ENCODE results near the gene PDE6G. TPM values are rescaled to one million over a fixed set of nuclear protein-coding genes. Genes with fewer than 3 reads are reported as not detected.

PDE6G gene
- total RNA-seq = under 1 TPM in 1 of 4 donors, not detected in 3; 0.98 TPM

DNA sequence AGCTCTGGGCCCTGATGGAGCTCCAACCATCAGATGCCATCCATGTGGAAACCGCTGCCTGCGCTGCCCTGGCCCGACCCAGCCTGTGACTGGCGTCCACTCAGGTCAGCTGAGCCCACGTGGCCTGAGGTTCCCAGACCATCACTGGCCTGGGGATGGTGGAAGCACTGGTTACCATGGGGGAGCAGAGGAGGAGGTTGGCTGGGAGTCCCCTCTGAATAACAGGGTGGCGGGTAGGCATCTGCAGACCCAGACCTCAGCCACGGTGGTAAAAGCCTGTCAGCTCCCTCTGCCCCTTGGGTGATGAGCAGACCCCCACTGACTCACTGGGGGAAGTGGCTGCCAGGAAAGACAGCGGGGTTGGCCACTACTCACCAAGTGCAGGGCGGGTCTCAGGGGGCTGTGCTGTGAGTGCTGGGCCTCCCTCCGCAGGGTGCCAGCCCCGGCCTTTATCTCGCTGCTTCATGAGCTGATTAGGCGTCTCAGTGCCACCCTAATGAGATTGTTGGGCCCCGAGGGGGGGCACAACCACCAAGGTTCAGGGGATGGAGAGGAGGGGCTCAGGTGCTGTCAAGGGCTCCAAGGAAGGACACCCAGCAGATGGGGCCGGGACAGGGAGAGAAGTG is at the start of gene PDE6G:
PDE6G (minus strand) TSS at position 425 of the 626 bp plus-strand sequence. CDS start 3,237 bp downstream, outside the sequence.
- intact Hi-C loops (cut with DNase I) = no loop called here
- no peak for DNase-seq (ENCODE audit: extremely low spot score)
- Histone ChIP-seq H3K4me1 (no peaks in the 10 kb centered on the region), H3K4me3 (no peak within 1 kb of the TSS), H3K36me3 (no peaks in the 10 kb centered on the region), H3K27me3 (peaks cover 0 to 46% (median 3%) of the 10 kb centered on the region in 4 donors), H3K9me3 (no peaks in the 10 kb centered on the region), H3K27ac (replicated peaks in 1 of 4) (no peak within 1 kb of the TSS)
- WGBS = 84% methylated on average over 10 of the region's 15 CpGs
- TF ChIP-seq, protein P1, sequence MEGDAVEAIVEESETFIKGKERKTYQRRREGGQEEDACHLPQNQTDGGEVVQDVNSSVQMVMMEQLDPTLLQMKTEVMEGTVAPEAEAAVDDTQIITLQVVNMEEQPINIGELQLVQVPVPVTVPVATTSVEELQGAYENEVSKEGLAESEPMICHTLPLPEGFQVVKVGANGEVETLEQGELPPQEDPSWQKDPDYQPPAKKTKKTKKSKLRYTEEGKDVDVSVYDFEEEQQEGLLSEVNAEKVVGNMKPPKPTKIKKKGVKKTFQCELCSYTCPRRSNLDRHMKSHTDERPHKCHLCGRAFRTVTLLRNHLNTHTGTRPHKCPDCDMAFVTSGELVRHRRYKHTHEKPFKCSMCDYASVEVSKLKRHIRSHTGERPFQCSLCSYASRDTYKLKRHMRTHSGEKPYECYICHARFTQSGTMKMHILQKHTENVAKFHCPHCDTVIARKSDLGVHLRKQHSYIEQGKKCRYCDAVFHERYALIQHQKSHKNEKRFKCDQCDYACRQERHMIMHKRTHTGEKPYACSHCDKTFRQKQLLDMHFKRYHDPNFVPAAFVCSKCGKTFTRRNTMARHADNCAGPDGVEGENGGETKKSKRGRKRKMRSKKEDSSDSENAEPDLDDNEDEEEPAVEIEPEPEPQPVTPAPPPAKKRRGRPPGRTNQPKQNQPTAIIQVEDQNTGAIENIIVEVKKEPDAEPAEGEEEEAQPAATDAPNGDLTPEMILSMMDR (IDR thresholded peaks at IDR 0.05) = no peak
- no peak for TF ChIP-seq EP300 (IDR thresholded peaks at IDR 0.05)
- TF ChIP-seq POLR2AphosphoS5 (IDR thresholded peaks at IDR 0.05) = no peak

- WGBS = 92% methylated on average over 30 of the region's 30 CpGs
- no peak overlapping the region for H3K27ac ChIP-seq (replicated peaks in 1 of 4)
- TF ChIP-seq POLR2A (IDR thresholded peaks at IDR 0.05; ENCODE audit: low read depth) (no peak), POLR2AphosphoS5 (IDR thresholded peaks at IDR 0.05) (no peak), EP300 (IDR thresholded peaks at IDR 0.05) (no peak)
- TF ChIP-seq, protein P1 (IDR thresholded peaks at IDR 0.05) = no peak
Observed at GRCh38 chr17:81705518-81706231, 49.3 kb upstream of the PDE6G start.

GRCh38 chr17:81703747-81704654 is 47.7 kb upstream of the PDE6G start:
- H3K27me3 ChIP-seq = no peaks in the 10 kb centered on the region
- peak overlapping the region; percentile 86 to 97 (median 92) for H3K27ac ChIP-seq (replicated peaks in 1 of 4)
- H3K9me3 ChIP-seq = no peaks in the 10 kb centered on the region
- WGBS = 54% methylated on average over 7 of the region's 27 CpGs
- H3K4me3 ChIP-seq = peak overlapping the region; percentile 67 to 87 (median 78)
- H3K36me3 ChIP-seq = peaks cover 16 to 69% (median 64%) of the 10 kb centered on the region in 4 donors
- peaks cover 34 to 39% (median 36%) of the 10 kb centered on the region in 4 donors for H3K4me1 ChIP-seq
- TF ChIP-seq POLR2A (IDR thresholded peaks at IDR 0.05; ENCODE audit: low read depth) (no peak), EP300 (IDR thresholded peaks at IDR 0.05) (no peak), POLR2AphosphoS5 (IDR thresholded peaks at IDR 0.05) (no peak)
- TF ChIP-seq, protein P1 (IDR thresholded peaks at IDR 0.05) = no peak
- DNase-seq (ENCODE audit: extremely low spot score) = no peak
- intact Hi-C loops (cut with DNase I) = no loop called here

More at GRCh38 chr17:81705518-81706231, 49.3 kb upstream of the PDE6G start:
- H3K9me3 ChIP-seq = no peaks in the 10 kb centered on the region
- H3K36me3 ChIP-seq = peaks cover 12 to 53% (median 48%) of the 10 kb centered on the region in 4 donors
- intact Hi-C loops (cut with DNase I) = no loop called here
- no peak overlapping the region for H3K4me3 ChIP-seq
- DNase-seq (ENCODE audit: extremely low spot score) = no peak
- H3K4me1 ChIP-seq = peaks cover 39 to 44% (median 39%) of the 10 kb centered on the region in 4 donors
- peaks cover 0 to 3% (median 0%) of the 10 kb centered on the region in 4 donors for H3K27me3 ChIP-seq

DNA sequence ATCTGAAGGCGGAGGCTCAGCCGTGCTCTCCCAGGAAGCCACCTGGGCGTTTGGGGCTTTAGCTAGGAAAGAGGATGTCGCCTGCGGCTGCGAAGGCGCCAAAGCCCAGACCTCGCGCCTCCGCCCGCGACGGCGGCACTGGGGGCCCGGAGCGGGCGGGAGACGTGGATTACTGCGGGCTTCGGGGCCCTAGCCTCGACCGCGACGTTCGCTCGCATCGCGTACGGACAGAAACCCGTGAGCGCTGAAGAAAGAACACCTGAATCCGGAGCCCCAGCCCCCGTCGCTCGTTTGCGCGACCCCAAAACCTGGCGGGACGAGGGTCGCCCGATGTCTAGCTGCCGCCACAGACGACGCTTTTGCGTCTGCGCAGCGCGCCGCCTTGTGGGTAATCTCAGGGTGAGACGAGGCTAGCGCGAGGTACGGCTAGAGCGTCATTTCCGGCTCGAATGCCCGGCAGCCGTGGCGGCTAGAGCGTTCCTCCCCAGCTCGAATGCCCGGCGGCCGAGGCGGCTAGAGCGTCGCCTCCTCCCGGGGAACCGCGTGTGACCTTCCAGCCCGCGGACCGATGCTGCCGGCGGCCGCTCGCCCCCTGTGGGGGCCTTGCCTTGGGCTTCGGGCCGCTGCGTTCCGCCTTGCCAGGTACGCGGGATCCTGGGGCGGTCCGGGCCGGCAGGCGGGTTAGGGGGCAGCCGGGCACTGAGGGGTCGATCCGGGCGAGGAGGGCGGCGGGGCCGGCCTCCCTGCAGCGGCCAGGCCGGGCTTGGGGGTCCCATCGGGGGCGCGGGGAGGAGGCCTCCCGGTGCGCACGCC is 46.8 kb upstream of the PDE6G start, which contains the start of gene MRPL12:
MRPL12 (plus strand) TSS at position 434 of the 813 bp plus-strand sequence; CDS start at position 569, 135 bp downstream.
- intact Hi-C loops (cut with DNase I) = no loop called here
- Histone ChIP-seq H3K36me3 (peaks cover 20 to 76% (median 71%) of the 10 kb centered on the region in 4 donors), H3K4me1 (peaks cover 34 to 39% (median 36%) of the 10 kb centered on the region in 4 donors), H3K27ac (replicated peaks in 1 of 4) (peak within 1 kb of the TSS; percentile 86 to 97 (median 92)), H3K4me3 (peak within 1 kb of the TSS; percentile 67 to 87 (median 78)), H3K27me3 (no peaks in the 10 kb centered on the region), H3K9me3 (no peaks in the 10 kb centered on the region)
- 0% methylated on average over 21 of the region's 102 CpGs for WGBS
- DNase-seq (ENCODE audit: extremely low spot score) = peak; percentile 97
- TF ChIP-seq POLR2AphosphoS5 (IDR thresholded peaks at IDR 0.05) (peak; percentile 97 to 100), EP300 (IDR thresholded peaks at IDR 0.05) (no peak), POLR2A (IDR thresholded peaks at IDR 0.05; ENCODE audit: low read depth) (peak; percentile 83)
- TF ChIP-seq, protein P1 (IDR thresholded peaks at IDR 0.05) = peak; percentile 19 to 38 (median 33)
